Measurements from ENCODE around the gene MAL. TPM values are rescaled to one million over a fixed set of nuclear protein-coding genes. Genes with fewer than 3 reads are reported as not detected.

The MAL gene
- total and polyA plus RNA-seq, 2 of the 4 experiments (the other 2 are of a cell fraction), result not detected

GRCh38 chr2:95034221-95034620 is 8.7 kb downstream of the MAL start:
- POLR2A ChIA-PET (ENCODE audit: unreplicated experiment), result no interaction called here
- no TSS peak for BruUV-seq (replicated peaks)
- ATAC-seq (ENCODE audit: low read depth), result no peak

More at GRCh38 chr2:95034221-95034620, 8.7 kb downstream of the MAL start:
- H3K4ac ChIP-seq (ENCODE audit: low read depth, low read length), result no peak overlapping the region
- H3K36me3 ChIP-seq (ENCODE audit: control insufficient read depth, insufficient read depth, low read length), result no peaks in the 10 kb centered on the region
- H3K18ac ChIP-seq (ENCODE audit: low read depth, low read length), result no peak overlapping the region
- in situ Hi-C loops (cut with MboI; ENCODE audit: low sequenced_read_pairs), result no loop called here
- no peak for DNase-seq
- no CpG with 5 or more reads among the region's 4 CpGs for WGBS, 2 experiments (ENCODE audit: extremely low coverage in 2 of 2, insufficient read length in 1 of 2)
- no peak overlapping the region for H4K8ac ChIP-seq (ENCODE audit: low read depth in 2 of 2, low read length in 2 of 2)
- H3K9me3 ChIP-seq (ENCODE audit: control insufficient read depth, insufficient read depth, low read length), result no peaks in the 10 kb centered on the region
- no peak overlapping the region for H3K9ac ChIP-seq (ENCODE audit: low read depth, low read length)
- intact Hi-C loops (cut with micrococcal nuclease), result no loop called here
- H3K4me1 ChIP-seq (ENCODE audit: control insufficient read depth, insufficient read depth, low read length), result no peaks in the 10 kb centered on the region
- H3K27ac ChIP-seq (ENCODE audit: insufficient read depth, low read length), result no peak overlapping the region
- no peak overlapping the region for H3K4me2 ChIP-seq (ENCODE audit: low read depth, low read length)
- H2AFZ ChIP-seq (replicated peaks; ENCODE audit: low read length, poor library complexity), result no peak overlapping the region
- no peak overlapping the region for H2AK5ac ChIP-seq (ENCODE audit: low read depth, low read length)
- peaks cover 47% of the 10 kb centered on the region for H3K27me3 ChIP-seq (ENCODE audit: control insufficient read depth, insufficient read depth, low read length)
- CTCF ChIA-PET, result interaction anchor here (0.7 kb wide), 1 partner anchor 60 kb away, joined by 5 read pairs; no protein-coding TSS in a partner anchor
- no peak overlapping the region for H4K91ac ChIP-seq (ENCODE audit: insufficient read depth, low read depth, low read length)
- H2BK20ac ChIP-seq (ENCODE audit: low read depth, low read length), result no peak overlapping the region
- H3K4me3 ChIP-seq (ENCODE audit: insufficient read depth, low read depth, low read length), result no peak overlapping the region
- dilution Hi-C loops (cut with HindIII; ENCODE audit: low sequenced_read_pairs, unreplicated experiment), result no loop called here
- H3K23ac ChIP-seq (ENCODE audit: low read depth, low read length), result no peak overlapping the region
- no peaks in the 10 kb centered on the region for H4K20me1 ChIP-seq (ENCODE audit: insufficient read depth, low read length)
- H2BK5ac ChIP-seq (ENCODE audit: low read depth, low read length, poor library complexity, severe bottlenecking), result no peak overlapping the region
- H2BK15ac ChIP-seq (ENCODE audit: low read depth, low read length), result no peak overlapping the region
- no peak overlapping the region for H2AK9ac ChIP-seq (replicated peaks; ENCODE audit: low read depth, low read length, poor library complexity)
- no peaks in the 10 kb centered on the region for H3K9me1 ChIP-seq (ENCODE audit: insufficient read depth, low read length)
- H3K79me1 ChIP-seq (ENCODE audit: low read depth in 1 of 2, low read length in 2 of 2), result no peaks in the 10 kb centered on the region
- H3K14ac ChIP-seq (replicated peaks; ENCODE audit: low read depth, low read length), result no peak overlapping the region
- no peak overlapping the region for H2BK120ac ChIP-seq (ENCODE audit: low read depth, low read length)
- no peak overlapping the region for H3K56ac ChIP-seq (ENCODE audit: extremely low read depth, insufficient read depth, low read length)
- H4K5ac ChIP-seq (ENCODE audit: low read depth, low read length), result no peak overlapping the region
- TF ChIP-seq, protein P1, sequence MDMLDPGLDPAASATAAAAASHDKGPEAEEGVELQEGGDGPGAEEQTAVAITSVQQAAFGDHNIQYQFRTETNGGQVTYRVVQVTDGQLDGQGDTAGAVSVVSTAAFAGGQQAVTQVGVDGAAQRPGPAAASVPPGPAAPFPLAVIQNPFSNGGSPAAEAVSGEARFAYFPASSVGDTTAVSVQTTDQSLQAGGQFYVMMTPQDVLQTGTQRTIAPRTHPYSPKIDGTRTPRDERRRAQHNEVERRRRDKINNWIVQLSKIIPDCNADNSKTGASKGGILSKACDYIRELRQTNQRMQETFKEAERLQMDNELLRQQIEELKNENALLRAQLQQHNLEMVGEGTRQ (IDR thresholded peaks at IDR 0.05; ENCODE audit: low read depth, low read length), result no peak

Measured in IMR-90 (cell line).